Fibroblast of peridontal ligament (primary cell): ENCODE measurements around the gene SMYD4.
"Not testable (repeated sequence)": the region's sequence is repeated elsewhere in the genome, so short reads cannot be mapped to it uniquely, and the experiment has no call there.

Source experiments
- DNase-seq: peaks from one replicate; pipeline ENCODE4 v3.0.0-alpha.2; 2010; ENCODE audit errors: extremely low read depth

The SMYD4 gene

GRCh38 chr17:1783834-1784611 is 45.7 kb downstream of the SMYD4 start:
- DNase-seq = peak; percentile 97

- DNase-seq = peak; percentile 20
Measured at GRCh38 chr17:1783271-1783670, 46.4 kb downstream of the SMYD4 start.

- DNase-seq = no peak
Measured at GRCh38 chr17:1782171-1782567, 47.5 kb downstream of the SMYD4 start.

GRCh38 chr17:1779571-1780131 is 50.1 kb downstream of the SMYD4 start:
- peak; percentile 99 for DNase-seq

- no peak for DNase-seq
Measured at GRCh38 chr17:1776857-1777256, 52.8 kb downstream of the SMYD4 start.

GRCh38 chr17:1776328-1776727 is 53.4 kb downstream of the SMYD4 start:
- no peak for DNase-seq

GRCh38 chr17:1774390-1775176 is 55.1 kb downstream of the SMYD4 start:
- DNase-seq = no peak

- no peak for DNase-seq
Measured at GRCh38 chr17:1773696-1774181, 56.0 kb downstream of the SMYD4 start.

- DNase-seq = not testable (repeated sequence)
Measured at GRCh38 chr17:1773000-1773695, 56.6 kb downstream of the SMYD4 start.

GRCh38 chr17:1769822-1770477 is 59.8 kb downstream of the SMYD4 start:
- no peak for DNase-seq

GRCh38 chr17:1767358-1767757 is 62.3 kb downstream of the SMYD4 start:
- DNase-seq = no peak

GRCh38 chr17:1766382-1767135 is 63.1 kb downstream of the SMYD4 start:
- DNase-seq = no peak

GRCh38 chr17:1765576-1765975 is 64.1 kb downstream of the SMYD4 start:
- no peak for DNase-seq

- DNase-seq = not testable (repeated sequence)
Measured at GRCh38 chr17:1764705-1765104, 65.0 kb downstream of the SMYD4 start.

GRCh38 chr17:1764284-1764683 is 65.4 kb downstream of the SMYD4 start:
- peak; percentile 89 for DNase-seq

- DNase-seq = peak; percentile 90
Measured at GRCh38 chr17:1762901-1763898, 66.5 kb downstream of the SMYD4 start.

- DNase-seq = peak; percentile 62
Measured at GRCh38 chr17:1762233-1762900, 67.3 kb downstream of the SMYD4 start.

- DNase-seq = no peak
Measured at GRCh38 chr17:1759529-1759928, 70.2 kb downstream of the SMYD4 start.

- DNase-seq = no peak
Measured at GRCh38 chr17:1758807-1759206, 70.9 kb downstream of the SMYD4 start.
